ENCODE results near the gene REEP1.

REEP1 gene

GRCh38 chr2:86304416-86304815 is 33.0 kb downstream of the REEP1 start:
- DNase-seq, result no peak

- no peak for DNase-seq
Observed at GRCh38 chr2:86302320-86302719, 35.1 kb downstream of the REEP1 start.

GRCh38 chr2:86301711-86302202 is 35.7 kb downstream of the REEP1 start:
- no peak for DNase-seq

GRCh38 chr2:86301009-86301408 is 36.4 kb downstream of the REEP1 start:
- DNase-seq, result no peak

GRCh38 chr2:86300496-86300895 is 36.9 kb downstream of the REEP1 start:
- DNase-seq, result no peak

- no peak for DNase-seq
Observed at GRCh38 chr2:86298411-86299390, 38.7 kb downstream of the REEP1 start.

- DNase-seq, result peak; percentile 20
Observed at GRCh38 chr2:86297382-86298147, 39.9 kb downstream of the REEP1 start.

GRCh38 chr2:86296947-86297346 is 40.5 kb downstream of the REEP1 start:
- no peak for DNase-seq

- no peak for DNase-seq
Observed at GRCh38 chr2:86295066-86295465, 42.4 kb downstream of the REEP1 start.

- no peak for DNase-seq
Observed at GRCh38 chr2:86293612-86294011, 43.8 kb downstream of the REEP1 start.

- DNase-seq, result no peak
Observed at GRCh38 chr2:86292571-86293515, 44.6 kb downstream of the REEP1 start.

- no peak for DNase-seq
Observed at GRCh38 chr2:86291328-86291662, 46.1 kb downstream of the REEP1 start.

GRCh38 chr2:86290596-86291327 is 46.7 kb downstream of the REEP1 start:
- no peak for DNase-seq

- DNase-seq, result no peak
Observed at GRCh38 chr2:86286516-86286915, 50.9 kb downstream of the REEP1 start.

- no peak for DNase-seq
Observed at GRCh38 chr2:86285981-86286380, 51.4 kb downstream of the REEP1 start.

- DNase-seq, result no peak
Observed at GRCh38 chr2:86285571-86285970, 51.9 kb downstream of the REEP1 start.

GRCh38 chr2:86284987-86285386 is 52.4 kb downstream of the REEP1 start:
- DNase-seq, result no peak

- no peak for DNase-seq
Observed at GRCh38 chr2:86284401-86284841, 53.0 kb downstream of the REEP1 start.

- no peak for DNase-seq
Observed at GRCh38 chr2:86283411-86284030, 53.9 kb downstream of the REEP1 start.

GRCh38 chr2:86281066-86281700 is 56.2 kb downstream of the REEP1 start:
- DNase-seq, result no peak

- DNase-seq, result no peak
Observed at GRCh38 chr2:86280191-86280667, 57.2 kb downstream of the REEP1 start.

Measured in activated CD4-positive, alpha-beta T cell treated with anti-CD3 and anti-CD28 coated beads for 48 hours (primary cell).